Osteoblast (primary cell): ENCODE measurements around the gene SLC39A11. TPM values are rescaled to one million over a fixed set of nuclear protein-coding genes. Genes with fewer than 3 reads are reported as not detected.

Experiments
- DNase-seq: peaks from one replicate; pipeline ENCODE4 v3.0.0; 2011; ENCODE audit warnings: low spot score, mixed read lengths; ENCODE audit not compliant: insufficient read length; ENCODE audit errors: missing footprints
- H2AFZ ChIP-seq: 2 replicates; pipeline ENCODE4 v1.6.0; 2011; ENCODE audit warnings: mild to moderate bottlenecking, low read length
- H3K27ac ChIP-seq: 2 replicates; pipeline ENCODE4 v1.5.1; 2011; ENCODE audit warnings: mild to moderate bottlenecking, low read depth, low read length, moderate library complexity
- H3K27me3 ChIP-seq: 2 replicates; pipeline ENCODE4 v1.6.0; 2012; ENCODE audit warnings: mild to moderate bottlenecking, control low read depth, inconsistent platforms, low read length, moderate library complexity; ENCODE audit not compliant: insufficient read depth
- H3K36me3 ChIP-seq: 2 replicates; pipeline ENCODE4 v1.5.1; 2011; ENCODE audit warnings: mild to moderate bottlenecking, low read length, control low read depth, moderate library complexity; ENCODE audit not compliant: insufficient read depth
- H3K4me1 ChIP-seq: 2 replicates; pipeline ENCODE4 v1.5.1; 2011; ENCODE audit warnings: mild to moderate bottlenecking, low read length, control low read depth, moderate library complexity; ENCODE audit not compliant: insufficient read depth
- H3K4me2 ChIP-seq: 2 replicates; pipeline ENCODE4 v1.6.0; 2011; ENCODE audit warnings: mild to moderate bottlenecking, low read length; ENCODE audit not compliant: insufficient read depth
- H3K4me3 ChIP-seq: fragments of 200-600 bp; sonication (generic); 3 replicates; pipeline ENCODE4 v1.5.1; 2012; ENCODE audit warnings: mild to moderate bottlenecking, low read length, inconsistent platforms; ENCODE audit not compliant: insufficient read depth
- H3K79me2 ChIP-seq: 2 replicates; pipeline ENCODE4 v1.6.0; 2012; ENCODE audit warnings: mild to moderate bottlenecking, low read length, control low read depth, inconsistent platforms; ENCODE audit not compliant: insufficient read depth
- H3K9me3 ChIP-seq: 2 replicates; pipeline ENCODE4 v1.5.1; 2011; ENCODE audit warnings: low read depth, low read length, control low read depth
- H4K20me1 ChIP-seq: 2 replicates; pipeline ENCODE4 v1.6.0; 2012; ENCODE audit warnings: mild to moderate bottlenecking, low read length, control low read depth; ENCODE audit not compliant: insufficient read depth
- total RNA-seq: library from RNA; depleted of rRNA; stranded (reverse); fragments of >200 nt; gene quantifications from 2 replicates; pipeline ENCODE4 v1.2.3, GENCODE V29; 2012
- TF ChIP-seq, protein P1 (sequence below): IDR thresholded peaks from 2 replicates; pipeline ENCODE4 v1.5.1; 2011; ENCODE audit warnings: mild to moderate bottlenecking, low read depth, low read length, moderate library complexity; ENCODE audit errors: extremely low read depth

The SLC39A11 gene
- total RNA-seq, 1 donor: 27.1 TPM

DNA sequence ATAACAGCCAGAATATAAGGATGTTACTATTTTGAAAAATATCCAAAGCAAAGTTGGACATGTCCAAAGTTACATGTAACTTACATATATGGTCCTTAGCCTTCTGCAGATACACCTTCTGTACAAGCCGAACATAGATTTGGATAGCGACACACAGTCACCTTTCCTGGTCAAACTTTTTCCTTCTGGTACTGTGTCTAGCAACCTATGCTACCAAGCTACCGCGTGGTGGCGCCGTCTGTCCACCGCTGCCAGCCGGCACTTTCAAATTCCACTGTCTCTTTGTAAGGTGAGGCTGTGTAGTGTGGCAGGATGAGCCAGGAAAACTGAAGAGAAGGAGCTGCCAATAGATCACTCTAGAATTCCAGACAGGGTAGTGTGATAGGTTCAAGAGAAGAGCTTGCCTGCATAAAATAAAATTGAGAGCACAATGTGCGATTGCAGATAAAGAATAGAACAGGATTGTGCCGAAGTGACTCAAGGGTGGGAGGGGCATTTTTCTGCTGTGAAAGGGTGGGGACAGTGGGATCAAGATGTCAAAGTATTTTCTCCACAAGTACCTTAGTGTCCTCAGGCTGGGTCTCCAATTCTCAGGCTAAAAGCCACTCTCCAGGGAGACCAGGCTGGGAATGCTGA is 366.9 kb downstream of the SLC39A11 start:
- TF ChIP-seq, protein P1, sequence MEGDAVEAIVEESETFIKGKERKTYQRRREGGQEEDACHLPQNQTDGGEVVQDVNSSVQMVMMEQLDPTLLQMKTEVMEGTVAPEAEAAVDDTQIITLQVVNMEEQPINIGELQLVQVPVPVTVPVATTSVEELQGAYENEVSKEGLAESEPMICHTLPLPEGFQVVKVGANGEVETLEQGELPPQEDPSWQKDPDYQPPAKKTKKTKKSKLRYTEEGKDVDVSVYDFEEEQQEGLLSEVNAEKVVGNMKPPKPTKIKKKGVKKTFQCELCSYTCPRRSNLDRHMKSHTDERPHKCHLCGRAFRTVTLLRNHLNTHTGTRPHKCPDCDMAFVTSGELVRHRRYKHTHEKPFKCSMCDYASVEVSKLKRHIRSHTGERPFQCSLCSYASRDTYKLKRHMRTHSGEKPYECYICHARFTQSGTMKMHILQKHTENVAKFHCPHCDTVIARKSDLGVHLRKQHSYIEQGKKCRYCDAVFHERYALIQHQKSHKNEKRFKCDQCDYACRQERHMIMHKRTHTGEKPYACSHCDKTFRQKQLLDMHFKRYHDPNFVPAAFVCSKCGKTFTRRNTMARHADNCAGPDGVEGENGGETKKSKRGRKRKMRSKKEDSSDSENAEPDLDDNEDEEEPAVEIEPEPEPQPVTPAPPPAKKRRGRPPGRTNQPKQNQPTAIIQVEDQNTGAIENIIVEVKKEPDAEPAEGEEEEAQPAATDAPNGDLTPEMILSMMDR: peak; percentile 87
- Histone ChIP-seq H3K27me3 (no peaks in the 10 kb centered on the region), H3K79me2 (no peaks in the 10 kb centered on the region), H2AFZ (no peak overlapping the region), H3K4me1 (no peaks in the 10 kb centered on the region), H3K9me3 (no peaks in the 10 kb centered on the region), H4K20me1 (peaks cover 4% of the 10 kb centered on the region), H3K4me3 (no peak overlapping the region), H3K36me3 (no peaks in the 10 kb centered on the region), H3K27ac (no peak overlapping the region), H3K4me2 (no peak overlapping the region)
- no peak for DNase-seq

DNA sequence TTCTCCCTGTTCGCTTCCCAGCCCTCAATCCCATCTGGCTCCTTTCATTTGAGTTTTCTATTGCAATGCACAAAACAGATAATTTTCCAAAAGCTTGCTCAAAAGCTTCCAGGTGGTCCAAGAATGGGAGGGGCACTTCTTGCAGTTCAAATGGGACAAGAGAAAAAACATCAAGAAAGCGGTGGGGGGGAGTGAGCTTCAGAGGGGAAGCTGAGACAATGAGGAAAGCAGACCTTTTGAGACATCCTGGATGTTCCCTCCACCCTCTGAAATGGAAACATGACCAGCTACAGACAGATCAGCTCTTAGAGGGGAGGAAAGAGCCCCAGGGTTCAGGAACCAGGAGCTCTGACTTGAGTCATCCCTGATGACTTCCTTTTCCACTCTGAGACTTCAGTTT is 368.2 kb downstream of the SLC39A11 start:
- Histone ChIP-seq H3K27me3 (no peaks in the 10 kb centered on the region), H2AFZ (no peak overlapping the region), H4K20me1 (peaks cover 4% of the 10 kb centered on the region), H3K79me2 (no peaks in the 10 kb centered on the region), H3K9me3 (no peaks in the 10 kb centered on the region), H3K4me2 (no peak overlapping the region), H3K4me3 (no peak overlapping the region), H3K27ac (no peak overlapping the region), H3K4me1 (peaks cover 7% of the 10 kb centered on the region), H3K36me3 (no peaks in the 10 kb centered on the region)
- TF ChIP-seq, protein P1: no peak
- DNase-seq: no peak

DNA sequence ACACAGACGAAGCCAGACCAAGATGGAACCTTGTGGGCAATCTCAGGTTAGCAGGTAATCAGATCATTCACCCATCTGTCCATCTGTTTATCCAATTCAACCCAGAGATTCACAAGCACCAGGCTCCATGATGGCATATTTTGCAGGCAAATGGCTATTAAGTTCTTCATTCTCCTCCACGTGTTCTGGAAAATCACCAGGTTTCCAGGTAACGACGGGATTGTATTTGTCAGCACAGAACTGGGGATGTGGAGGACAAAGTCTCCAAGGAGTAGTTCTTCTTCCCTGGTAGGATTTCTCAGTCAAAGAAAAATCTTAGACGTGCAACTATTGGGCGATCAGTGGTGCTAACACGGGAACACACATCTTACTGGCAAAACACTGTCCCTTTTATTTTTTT is 368.8 kb downstream of the SLC39A11 start:
- H3K4me3 ChIP-seq: no peak overlapping the region
- no peak for DNase-seq
- no peak overlapping the region for H3K27ac ChIP-seq
- no peaks in the 10 kb centered on the region for H3K79me2 ChIP-seq
- H2AFZ ChIP-seq: no peak overlapping the region
- peaks cover 11% of the 10 kb centered on the region for H3K4me1 ChIP-seq
- H4K20me1 ChIP-seq: peaks cover 4% of the 10 kb centered on the region
- H3K27me3 ChIP-seq: no peaks in the 10 kb centered on the region
- no peak overlapping the region for H3K4me2 ChIP-seq
- TF ChIP-seq, protein P1: no peak
- H3K9me3 ChIP-seq: no peaks in the 10 kb centered on the region
- no peaks in the 10 kb centered on the region for H3K36me3 ChIP-seq

GRCh38 chr17:72720494-72720825 is 372.0 kb downstream of the SLC39A11 start:
- DNase-seq: no peak
- Histone ChIP-seq H3K79me2 (no peaks in the 10 kb centered on the region), H2AFZ (no peak overlapping the region)

More at GRCh38 chr17:72720494-72720825, 372.0 kb downstream of the SLC39A11 start:
- no peaks in the 10 kb centered on the region for H3K36me3 ChIP-seq
- H3K27ac ChIP-seq: no peak overlapping the region
- TF ChIP-seq, protein P1: no peak
- H3K4me1 ChIP-seq: peaks cover 19% of the 10 kb centered on the region
- H4K20me1 ChIP-seq: peaks cover 4% of the 10 kb centered on the region
- no peaks in the 10 kb centered on the region for H3K27me3 ChIP-seq
- H3K9me3 ChIP-seq: no peaks in the 10 kb centered on the region
- no peak overlapping the region for H3K4me3 ChIP-seq
- no peak overlapping the region for H3K4me2 ChIP-seq
